GM10266 (cell line): ENCODE measurements around the gene PANX2.

Experiments used
- DNase-seq: peaks from one replicate; pipeline ENCODE4 v3.0.0; 2012; ENCODE audit errors: extremely low spot score
- TF ChIP-seq, protein P1 (sequence below): IDR thresholded peaks from 2 replicates; pipeline ENCODE4 v1.5.1; 2012; ENCODE audit warnings: mild to moderate bottlenecking, low read depth; ENCODE audit not compliant: control insufficient read depth, insufficient read depth; ENCODE audit errors: missing control alignments

The PANX2 gene

GRCh38 chr22:50218153-50218995 lies 47.8 kb downstream of the PANX2 start:
- no peak for DNase-seq
- TF ChIP-seq, protein P1, sequence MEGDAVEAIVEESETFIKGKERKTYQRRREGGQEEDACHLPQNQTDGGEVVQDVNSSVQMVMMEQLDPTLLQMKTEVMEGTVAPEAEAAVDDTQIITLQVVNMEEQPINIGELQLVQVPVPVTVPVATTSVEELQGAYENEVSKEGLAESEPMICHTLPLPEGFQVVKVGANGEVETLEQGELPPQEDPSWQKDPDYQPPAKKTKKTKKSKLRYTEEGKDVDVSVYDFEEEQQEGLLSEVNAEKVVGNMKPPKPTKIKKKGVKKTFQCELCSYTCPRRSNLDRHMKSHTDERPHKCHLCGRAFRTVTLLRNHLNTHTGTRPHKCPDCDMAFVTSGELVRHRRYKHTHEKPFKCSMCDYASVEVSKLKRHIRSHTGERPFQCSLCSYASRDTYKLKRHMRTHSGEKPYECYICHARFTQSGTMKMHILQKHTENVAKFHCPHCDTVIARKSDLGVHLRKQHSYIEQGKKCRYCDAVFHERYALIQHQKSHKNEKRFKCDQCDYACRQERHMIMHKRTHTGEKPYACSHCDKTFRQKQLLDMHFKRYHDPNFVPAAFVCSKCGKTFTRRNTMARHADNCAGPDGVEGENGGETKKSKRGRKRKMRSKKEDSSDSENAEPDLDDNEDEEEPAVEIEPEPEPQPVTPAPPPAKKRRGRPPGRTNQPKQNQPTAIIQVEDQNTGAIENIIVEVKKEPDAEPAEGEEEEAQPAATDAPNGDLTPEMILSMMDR: no peak

- TF ChIP-seq, protein P1: no peak
These were observed 48.6 kb downstream of the PANX2 start for GRCh38 chr22:50218996-50219727.

GRCh38 chr22:50219800-50220602 lies 49.5 kb downstream of the PANX2 start:
- DNase-seq: no peak
- TF ChIP-seq, protein P1: no peak

More at GRCh38 chr22:50218996-50219727, 48.6 kb downstream of the PANX2 start:
- DNase-seq: no peak

GRCh38 chr22:50220603-50221409 lies 50.3 kb downstream of the PANX2 start:
- TF ChIP-seq, protein P1: no peak
- no peak for DNase-seq

DNA sequence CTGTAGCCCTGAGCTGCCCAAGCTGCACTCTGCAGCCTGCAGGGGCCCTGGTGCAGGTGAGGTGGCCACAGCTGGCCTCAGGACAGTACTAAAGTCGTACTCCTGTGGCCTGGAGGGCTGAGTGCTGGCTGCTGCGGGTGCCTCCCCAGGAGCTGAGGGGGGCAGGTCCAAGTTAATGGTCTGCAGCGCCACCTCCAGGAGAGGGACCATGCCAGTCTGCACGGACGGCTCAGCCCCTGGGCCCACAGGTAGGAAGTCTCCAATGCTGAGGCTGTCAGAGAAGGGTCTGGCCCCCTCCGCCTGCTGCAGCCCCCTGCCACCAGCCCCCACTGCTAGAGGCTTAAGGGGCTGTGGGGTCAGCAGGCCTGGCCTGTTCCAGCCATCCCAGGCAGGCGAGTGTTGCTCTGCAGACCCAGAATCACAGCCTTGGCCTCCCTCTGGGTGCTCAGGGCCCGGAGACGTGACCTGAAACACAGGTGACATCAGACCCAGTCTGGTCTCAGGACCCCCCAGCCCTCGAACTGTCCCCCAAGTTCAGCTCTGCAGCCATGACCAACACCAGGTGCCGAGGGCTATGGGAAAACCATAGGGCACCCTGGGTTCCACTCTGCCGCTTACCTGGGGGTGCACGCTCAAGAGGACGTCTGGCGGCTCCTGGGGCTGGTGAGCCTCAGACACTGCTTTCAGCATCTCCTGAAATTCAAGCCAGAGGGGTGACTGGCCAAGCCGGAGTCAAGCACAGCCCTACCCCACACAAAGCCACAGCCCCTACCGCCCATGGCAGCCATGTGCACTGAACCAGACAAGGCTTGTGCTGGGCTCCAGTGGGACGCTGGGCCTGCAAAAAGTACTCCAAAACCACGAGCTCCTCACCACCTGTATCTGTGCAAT lies 51.1 kb downstream of the PANX2 start:
- TF ChIP-seq, protein P1: peak; percentile 20
- no peak for DNase-seq

GRCh38 chr22:50222508-50222907 lies 52.0 kb downstream of the PANX2 start:
- DNase-seq: no peak
- TF ChIP-seq, protein P1: no peak
